Activated naive CD8-positive, alpha-beta T cell treated with anti-CD3 and anti-CD28 coated beads, Interleukin-2, amount 50 U/mL, for 16 hours (primary cell): ENCODE measurements around the gene CDKAL1.
"Not testable (repeated sequence)": the region's sequence is repeated elsewhere in the genome, so short reads cannot be mapped to it uniquely, and the experiment has no call there.

Experiments used
- DNase-seq: peaks from one replicate; pipeline ENCODE4 v3.0.0-alpha.2; 2020; ENCODE audit warnings: low read depth, low spot score

The CDKAL1 gene

GRCh38 chr6:21022343-21023107 lies 488.3 kb downstream of the CDKAL1 start:
- DNase-seq = no peak

GRCh38 chr6:21023210-21023609 lies 489.0 kb downstream of the CDKAL1 start:
- DNase-seq = no peak

GRCh38 chr6:21024616-21025015 lies 490.4 kb downstream of the CDKAL1 start:
- DNase-seq = no peak

- DNase-seq = no peak
These were observed 492.5 kb downstream of the CDKAL1 start for GRCh38 chr6:21026576-21027273.

GRCh38 chr6:21027507-21027906 lies 493.2 kb downstream of the CDKAL1 start:
- no peak for DNase-seq

GRCh38 chr6:21031182-21031581 lies 496.9 kb downstream of the CDKAL1 start:
- DNase-seq = no peak

GRCh38 chr6:21033084-21033483 lies 498.8 kb downstream of the CDKAL1 start:
- no peak for DNase-seq

GRCh38 chr6:21033575-21034026 lies 499.3 kb downstream of the CDKAL1 start:
- DNase-seq = no peak

GRCh38 chr6:21034345-21034744 lies 500.1 kb downstream of the CDKAL1 start:
- no peak for DNase-seq

- DNase-seq = no peak
These were observed 503.2 kb downstream of the CDKAL1 start for GRCh38 chr6:21037453-21037852.

GRCh38 chr6:21039926-21040325 lies 505.7 kb downstream of the CDKAL1 start:
- no peak for DNase-seq

GRCh38 chr6:21045135-21045700 lies 511.0 kb downstream of the CDKAL1 start:
- DNase-seq = no peak

GRCh38 chr6:21046276-21046675 lies 512.0 kb downstream of the CDKAL1 start:
- DNase-seq = no peak

GRCh38 chr6:21048047-21048446 lies 513.8 kb downstream of the CDKAL1 start:
- no peak for DNase-seq

GRCh38 chr6:21049148-21049547 lies 514.9 kb downstream of the CDKAL1 start:
- no peak for DNase-seq

- no peak for DNase-seq
These were observed 515.3 kb downstream of the CDKAL1 start for GRCh38 chr6:21049572-21049971.

GRCh38 chr6:21050935-21051334 lies 516.7 kb downstream of the CDKAL1 start:
- DNase-seq = no peak

GRCh38 chr6:21051777-21052176 lies 517.5 kb downstream of the CDKAL1 start:
- no peak for DNase-seq

GRCh38 chr6:21053612-21054011 lies 519.4 kb downstream of the CDKAL1 start:
- DNase-seq = no peak

GRCh38 chr6:21055480-21055879 lies 521.2 kb downstream of the CDKAL1 start:
- DNase-seq = not testable (repeated sequence)

- DNase-seq = no peak
These were observed 527.6 kb downstream of the CDKAL1 start for GRCh38 chr6:21061892-21062291.

GRCh38 chr6:21064756-21065340 lies 530.6 kb downstream of the CDKAL1 start:
- no peak for DNase-seq
